Thoracic aorta (tissue), 2 donors: Measurements from ENCODE around the gene ZNF662. TPM values are rescaled to one million over a fixed set of nuclear protein-coding genes. Genes with fewer than 3 reads are reported as not detected.

Experiments used
- ATAC-seq: fragments of 150-250 bp; one replicate; pipeline ENCODE4 v1.8.0; 2017; ENCODE audit warnings: low read depth; ENCODE audit not compliant: insufficient number of reproducible peaks, low FRiP score
- DNase-seq: peaks from one replicate; pipeline ENCODE4 v3.0.0-alpha.2; 2020; ENCODE audit warnings: low spot score
- H3K27ac ChIP-seq, 2 donors: fragments of 200-600 bp; sonication (generic); 1 replicate in 1 of 2; 2 replicates in 1 of 2; pipeline ENCODE4 v1.5.1; 2016; ENCODE audit warnings: mild to moderate bottlenecking in 2 of 2, moderate library complexity in 2 of 2
- H3K27me3 ChIP-seq: fragments of 200-600 bp; sonication (generic); replicated peaks from 2 replicates; pipeline ENCODE4 v1.6.0; 2016; ENCODE audit warnings: mild to moderate bottlenecking; ENCODE audit not compliant: insufficient read depth
- H3K36me3 ChIP-seq: fragments of 200-600 bp; sonication (generic); one replicate; pipeline ENCODE4 v1.5.1; 2016
- H3K4me1 ChIP-seq, 2 donors: fragments of 200-600 bp; sonication (generic); 1 replicate in 1 of 2; 2 replicates in 1 of 2; pipeline versions ENCODE4 v1.5.1 to v1.6.0; 2016; ENCODE audit warnings: low read depth in 2 of 2, mild to moderate bottlenecking in 1 of 2; ENCODE audit not compliant: control insufficient read depth in 1 of 2
- H3K4me3 ChIP-seq: fragments of 200-600 bp; sonication (generic); 2 replicates; pipeline ENCODE4 v1.5.1; 2016; ENCODE audit warnings: mild to moderate bottlenecking
- H3K9me3 ChIP-seq: fragments of 200-600 bp; sonication (generic); 2 replicates; pipeline ENCODE4 v1.5.1; 2016
- total RNA-seq, 2 donors: library from RNA; depleted of rRNA; stranded (reverse); fragments of >200 nt; gene quantifications; one replicate each; pipeline versions ENCODE4 v1.1.0 to v1.2.3, GENCODE V29; 2016
- TF ChIP-seq, protein P1 (sequence below): fragments of 200-600 bp; sonication (generic); IDR thresholded peaks from one replicate; pipeline ENCODE4 v1.5.1; 2019; ENCODE audit warnings: antibody characterized with exemption

ZNF662 gene
- total RNA-seq, 2 donors from 2014 or later, result 8.9 to 12.6 TPM

DNA sequence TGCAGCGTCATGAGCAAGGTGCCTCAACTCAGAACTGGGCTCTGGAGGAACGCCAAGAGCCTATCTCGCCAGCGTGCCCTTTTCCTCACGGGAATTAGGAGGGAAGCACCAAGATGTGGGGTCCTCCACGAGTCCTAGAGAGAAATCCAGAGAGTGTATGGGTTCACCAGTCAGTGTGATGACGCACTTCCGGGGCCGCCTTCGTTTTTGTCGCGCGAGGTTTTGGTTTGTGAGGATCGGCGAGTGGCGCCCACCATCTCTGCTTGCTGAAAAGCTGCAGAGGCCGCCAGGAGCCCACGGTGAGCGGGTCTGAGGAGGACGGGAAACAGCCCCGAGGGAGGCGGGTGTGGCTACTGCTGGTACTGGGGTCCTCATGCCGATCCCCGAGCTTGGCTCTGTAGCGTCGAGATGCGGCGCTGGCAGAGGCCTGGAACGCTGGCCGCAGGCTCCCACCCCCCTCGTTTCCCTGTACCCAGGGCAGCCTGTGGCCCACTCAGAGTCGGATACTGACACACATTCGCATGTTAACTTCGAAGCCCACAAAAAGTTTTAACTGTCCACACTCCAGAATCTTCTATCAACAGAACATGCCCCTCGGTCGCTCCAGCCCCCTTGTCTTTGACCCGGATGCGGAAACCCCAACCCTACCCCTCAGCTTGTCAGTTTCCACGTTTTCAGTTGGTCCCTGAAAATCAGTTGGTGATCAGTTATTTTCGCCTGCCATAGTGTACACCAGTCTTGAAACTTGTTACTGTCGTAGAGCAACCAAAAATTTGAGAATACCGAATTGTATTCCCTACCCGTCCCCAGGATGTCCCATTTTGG lies 30.4 kb downstream of the ZNF662 start:
- TF ChIP-seq, protein P1, sequence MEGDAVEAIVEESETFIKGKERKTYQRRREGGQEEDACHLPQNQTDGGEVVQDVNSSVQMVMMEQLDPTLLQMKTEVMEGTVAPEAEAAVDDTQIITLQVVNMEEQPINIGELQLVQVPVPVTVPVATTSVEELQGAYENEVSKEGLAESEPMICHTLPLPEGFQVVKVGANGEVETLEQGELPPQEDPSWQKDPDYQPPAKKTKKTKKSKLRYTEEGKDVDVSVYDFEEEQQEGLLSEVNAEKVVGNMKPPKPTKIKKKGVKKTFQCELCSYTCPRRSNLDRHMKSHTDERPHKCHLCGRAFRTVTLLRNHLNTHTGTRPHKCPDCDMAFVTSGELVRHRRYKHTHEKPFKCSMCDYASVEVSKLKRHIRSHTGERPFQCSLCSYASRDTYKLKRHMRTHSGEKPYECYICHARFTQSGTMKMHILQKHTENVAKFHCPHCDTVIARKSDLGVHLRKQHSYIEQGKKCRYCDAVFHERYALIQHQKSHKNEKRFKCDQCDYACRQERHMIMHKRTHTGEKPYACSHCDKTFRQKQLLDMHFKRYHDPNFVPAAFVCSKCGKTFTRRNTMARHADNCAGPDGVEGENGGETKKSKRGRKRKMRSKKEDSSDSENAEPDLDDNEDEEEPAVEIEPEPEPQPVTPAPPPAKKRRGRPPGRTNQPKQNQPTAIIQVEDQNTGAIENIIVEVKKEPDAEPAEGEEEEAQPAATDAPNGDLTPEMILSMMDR, result no peak
- DNase-seq (no peak), ATAC-seq (no peak)
- no peaks in the 10 kb centered on the region for H3K27me3 ChIP-seq
- no peak overlapping the region for H3K27ac ChIP-seq
- no peaks in the 10 kb centered on the region for H3K4me1 ChIP-seq
- H3K9me3 ChIP-seq, result no peaks in the 10 kb centered on the region
- H3K4me3 ChIP-seq, result peak overlapping the region; percentile 60
- no peaks in the 10 kb centered on the region for H3K36me3 ChIP-seq

DNA sequence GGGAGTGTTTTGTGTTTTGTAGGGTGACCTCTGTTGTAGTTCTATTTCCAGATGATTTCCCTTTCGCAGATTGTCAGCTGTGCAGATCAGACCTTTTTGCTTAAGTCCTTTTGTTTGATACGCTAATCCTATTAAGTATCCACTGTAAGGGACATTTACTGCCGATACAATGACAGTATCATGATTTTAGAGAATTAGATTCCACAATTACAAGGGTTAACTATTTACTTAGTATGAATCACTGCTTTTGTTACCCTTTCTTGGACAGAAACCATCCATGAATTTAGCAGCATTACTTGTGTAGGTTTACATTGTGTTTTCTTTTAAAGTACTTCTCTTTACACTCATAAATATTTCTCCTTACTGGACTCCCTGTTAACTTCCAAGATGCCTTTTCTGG lies 31.4 kb downstream of the ZNF662 start:
- TF ChIP-seq, protein P1, result no peak
- H3K36me3 ChIP-seq, result no peaks in the 10 kb centered on the region

DNA sequence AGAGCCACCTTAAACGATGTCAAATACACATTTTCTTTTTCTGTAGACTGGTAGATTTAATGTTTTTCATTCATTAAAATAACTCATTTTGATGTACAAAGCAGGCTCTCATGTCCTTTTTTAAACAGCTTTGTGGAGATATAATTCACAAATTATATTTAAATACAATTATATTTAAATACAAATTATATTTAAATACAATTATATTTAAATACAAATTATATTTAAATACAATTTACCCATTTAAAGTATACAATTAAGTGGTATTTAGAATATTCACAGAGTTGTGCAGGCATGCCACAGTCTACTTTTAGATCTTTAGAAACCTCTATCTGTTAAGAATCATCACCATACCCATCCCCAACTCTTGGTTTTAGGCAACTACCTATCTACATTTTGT lies 36.8 kb downstream of the ZNF662 start:
- no peak for ATAC-seq
- TF ChIP-seq, protein P1, result no peak
- no peaks in the 10 kb centered on the region for H3K9me3 ChIP-seq

More for the DNA sequence above, 31.4 kb downstream of the ZNF662 start:
- H3K27me3 ChIP-seq, result no peaks in the 10 kb centered on the region
- no peaks in the 10 kb centered on the region for H3K4me1 ChIP-seq
- no peak overlapping the region for H3K4me3 ChIP-seq
- no peak overlapping the region for H3K27ac ChIP-seq
- no peak for ATAC-seq
- no peaks in the 10 kb centered on the region for H3K9me3 ChIP-seq
- DNase-seq, result no peak

DNA sequence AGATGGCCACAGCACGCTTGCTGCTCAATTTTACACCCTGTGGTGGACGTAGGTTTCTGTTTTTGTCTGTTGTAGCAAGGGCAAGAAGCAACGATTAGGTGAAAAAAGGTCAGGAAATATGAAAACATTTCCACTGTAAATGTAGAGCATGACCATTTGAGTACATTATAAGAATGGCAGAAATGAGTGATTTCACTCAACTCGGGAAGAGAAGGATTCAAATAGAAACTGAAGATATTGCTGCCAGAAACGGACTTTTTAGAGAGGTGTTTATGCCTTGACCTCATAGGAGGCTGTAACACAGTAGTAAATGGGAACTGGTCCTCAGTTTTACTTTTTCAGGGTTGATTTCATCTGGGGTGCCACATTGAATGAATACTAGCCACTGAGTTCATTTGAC lies 40.1 kb downstream of the ZNF662 start:
- Histone ChIP-seq H3K27me3 (no peaks in the 10 kb centered on the region), H3K36me3 (no peaks in the 10 kb centered on the region), H3K9me3 (no peaks in the 10 kb centered on the region), H3K4me1 (no peaks in the 10 kb centered on the region), H3K4me3 (no peak overlapping the region), H3K27ac (no peak overlapping the region)
- TF ChIP-seq, protein P1, result no peak
- ATAC-seq, result no peak
- DNase-seq, result no peak

More for the DNA sequence above, 36.8 kb downstream of the ZNF662 start:
- Histone ChIP-seq H3K27me3 (no peaks in the 10 kb centered on the region), H3K4me3 (no peak overlapping the region), H3K36me3 (no peaks in the 10 kb centered on the region), H3K27ac (no peak overlapping the region), H3K4me1 (no peaks in the 10 kb centered on the region)
- no peak for DNase-seq

DNA sequence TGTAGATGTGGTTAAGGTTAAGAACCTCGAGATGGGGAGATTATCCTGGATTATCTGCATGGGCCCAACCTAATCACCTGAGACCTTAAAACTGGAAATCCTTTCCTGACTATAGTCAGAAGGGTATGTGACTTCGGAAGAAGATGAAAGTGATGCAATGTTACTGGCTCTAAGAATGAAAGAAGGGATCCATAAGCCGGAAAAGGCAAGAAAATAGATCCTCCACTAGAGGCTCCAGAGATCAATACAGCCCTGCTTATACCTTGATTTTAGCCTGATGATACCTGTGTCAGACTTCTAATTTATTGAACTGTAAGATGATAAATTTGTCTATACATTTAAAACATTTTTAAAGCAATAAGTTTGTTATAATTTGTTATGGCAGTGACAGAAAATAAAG lies 51.6 kb downstream of the ZNF662 start:
- Histone ChIP-seq H3K4me3 (no peak overlapping the region), H3K36me3 (no peaks in the 10 kb centered on the region), H3K27me3 (no peaks in the 10 kb centered on the region), H3K27ac (no peak overlapping the region), H3K4me1 (peaks cover 0 to 4% of the 10 kb centered on the region in 2 donors), H3K9me3 (no peaks in the 10 kb centered on the region)
- TF ChIP-seq, protein P1, result no peak
- ATAC-seq (no peak), DNase-seq (no peak)
